GF-D8 (cell line): ENCODE results near the gene OLIG1.
A peak's percentile ranks its signal among the peaks of the same experiment; 100 is the strongest.

Source experiments
- DNase-seq: peaks from one replicate; lab custom pipeline; 2025; lab: John Stamatoyannopoulos, UW

The OLIG1 gene

DNA sequence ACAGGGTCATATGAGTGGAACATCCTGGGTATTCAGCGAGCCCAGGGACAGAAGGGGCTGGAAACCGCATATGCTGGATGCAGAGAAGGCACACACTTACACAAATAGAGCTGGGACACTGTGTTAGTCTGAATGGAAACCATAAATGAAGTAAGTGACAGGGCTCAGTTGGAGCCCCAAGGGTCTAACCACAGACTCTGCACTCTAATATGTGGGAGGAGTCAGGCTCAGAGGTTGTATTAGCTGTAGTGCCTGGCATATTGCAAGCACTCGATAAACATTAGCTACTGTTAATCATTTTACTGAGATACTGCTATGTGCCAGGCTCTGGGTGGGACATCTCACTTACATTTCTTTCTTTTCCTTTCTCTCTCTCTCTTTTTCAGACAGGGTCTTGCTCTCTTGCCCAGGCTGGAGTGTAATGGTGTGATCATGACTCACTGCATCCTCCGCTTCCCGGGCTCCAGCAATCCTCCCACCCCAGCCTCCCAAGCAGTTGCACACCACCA lies 6.5 kb upstream of the OLIG1 start:
- DNase-seq: no peak

GRCh38 chr21:33063907-33064622 lies 5.9 kb upstream of the OLIG1 start:
- no peak for DNase-seq

DNA sequence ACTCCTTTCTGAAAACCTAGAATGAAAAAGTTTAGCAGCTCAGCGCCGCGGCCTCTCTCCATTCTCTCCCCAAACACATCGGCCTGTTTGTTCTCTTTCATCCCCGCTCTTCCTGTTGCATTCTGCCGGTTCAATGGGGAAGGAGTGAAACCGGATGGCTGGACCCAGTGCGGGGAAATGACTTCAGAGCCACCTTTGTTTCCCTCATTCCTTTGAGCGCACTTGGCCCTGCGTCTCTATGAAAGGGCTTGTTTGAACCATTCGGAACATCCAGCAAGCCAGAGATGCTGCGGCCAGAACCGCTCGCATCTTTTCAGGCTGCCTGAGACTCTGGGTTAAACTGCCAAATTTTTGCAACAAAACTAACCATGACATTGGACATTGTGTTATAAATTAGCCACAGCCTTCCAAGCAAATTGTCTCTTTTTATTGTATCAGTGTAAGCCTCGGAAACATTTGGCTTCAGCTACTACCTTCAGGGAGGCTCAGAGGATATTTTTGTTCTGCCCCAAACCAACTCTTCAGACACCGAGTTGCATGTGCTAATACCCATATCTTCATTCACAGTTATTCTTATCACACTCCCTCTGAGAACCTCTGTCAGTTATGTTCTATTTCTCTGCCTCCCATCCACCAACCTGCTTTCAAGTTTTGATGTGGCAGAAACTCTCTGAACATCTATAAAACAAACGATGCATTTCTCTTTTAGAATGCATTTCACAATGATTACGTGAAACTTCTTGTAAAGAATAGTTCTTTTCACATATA lies 5.1 kb upstream of the OLIG1 start:
- DNase-seq: no peak

- no peak for DNase-seq
Measured at GRCh38 chr21:33067043-33067442, 2.9 kb upstream of the OLIG1 start.

- peak; percentile 93 for DNase-seq
Measured at GRCh38 chr21:33067457-33067856, 2.5 kb upstream of the OLIG1 start.

DNA sequence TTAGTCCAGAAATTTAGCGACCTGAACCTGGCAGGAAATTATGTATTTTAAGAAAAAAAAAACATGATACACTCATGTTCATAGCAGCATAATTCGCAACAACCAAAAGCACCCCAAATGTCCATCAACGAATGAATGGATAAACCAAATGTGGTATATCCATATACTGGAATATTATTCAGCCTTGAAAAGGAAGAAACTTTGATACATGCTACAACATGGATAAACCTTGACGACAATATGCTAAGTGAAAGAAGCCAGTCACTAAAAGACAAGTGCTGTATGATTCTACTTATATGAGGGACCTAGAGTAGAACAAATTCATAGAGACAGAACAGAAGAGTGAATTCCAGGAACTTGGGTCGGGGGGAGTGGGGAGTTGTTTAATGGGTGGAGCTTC lies 698 bp upstream of the OLIG1 start:
- no peak for DNase-seq

GRCh38 chr21:33069645-33069993 lies 322 bp upstream of the OLIG1 start:
- DNase-seq: no peak

GRCh38 chr21:33070744-33070997 lies 730 bp downstream of the OLIG1 start:
- DNase-seq: no peak

DNA sequence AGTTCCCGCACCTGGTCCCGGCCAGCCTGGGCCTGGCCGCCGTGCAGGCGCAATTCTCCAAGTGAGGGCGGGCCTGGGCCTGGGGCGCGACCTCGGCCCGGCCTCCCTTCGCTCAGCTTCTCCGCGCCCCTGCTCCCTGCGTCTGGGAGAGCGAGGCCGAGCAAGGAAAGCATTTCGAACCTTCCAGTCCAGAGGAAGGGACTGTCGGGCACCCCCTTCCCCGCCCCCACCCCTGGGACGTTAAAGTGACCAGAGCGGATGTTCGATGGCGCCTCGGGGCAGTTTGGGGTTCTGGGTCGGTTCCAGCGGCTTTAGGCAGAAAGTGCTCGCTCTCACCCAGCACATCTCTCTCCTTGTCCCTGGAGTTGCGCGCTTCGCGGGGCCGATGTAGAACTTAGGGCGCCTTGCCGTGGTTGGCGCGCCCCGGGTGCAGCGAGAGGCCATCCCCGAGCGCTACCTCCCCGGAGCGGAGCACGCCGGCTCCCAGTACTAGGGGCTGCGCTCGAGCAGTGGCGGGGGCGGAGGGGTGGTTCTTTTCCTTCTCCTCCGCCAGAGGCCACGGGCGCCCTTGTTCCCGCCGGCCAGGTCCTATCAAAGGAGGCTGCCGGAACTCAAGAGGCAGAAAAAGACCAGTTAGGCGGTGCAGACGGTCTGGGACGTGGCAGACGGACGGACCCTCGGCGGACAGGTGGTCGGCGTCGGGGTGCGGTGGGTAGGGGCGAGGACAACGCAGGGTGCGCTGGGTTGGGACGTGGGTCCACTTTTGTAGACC lies 1.2 kb downstream of the OLIG1 start:
- DNase-seq: peak; percentile 19

DNA sequence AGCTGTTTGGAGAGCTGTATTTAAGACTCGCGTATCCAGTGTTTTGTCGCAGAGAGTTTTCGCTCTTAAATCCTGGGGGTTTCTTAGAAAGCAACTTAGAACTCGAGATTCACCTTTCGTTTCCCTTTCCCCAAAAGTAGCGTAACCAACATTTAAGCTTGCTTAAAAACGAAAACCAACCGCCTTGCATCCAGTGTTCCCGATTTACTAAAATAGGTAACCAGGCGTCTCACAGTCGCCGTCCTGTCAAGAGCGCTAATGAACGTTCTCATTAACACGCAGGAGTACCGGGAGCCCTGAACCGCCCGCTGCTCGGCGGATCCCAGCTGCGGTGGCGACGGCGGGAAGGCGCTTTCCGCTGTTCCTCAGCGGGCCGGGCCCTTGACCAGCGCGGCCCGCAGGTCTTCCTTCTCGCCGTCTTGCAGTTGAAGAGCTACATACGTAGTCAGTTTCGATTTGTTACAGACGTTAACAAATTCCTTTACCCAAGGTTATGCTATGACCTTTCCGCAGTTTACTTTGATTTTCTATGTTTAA lies 1.9 kb downstream of the OLIG1 start:
- peak; percentile 16 for DNase-seq

GRCh38 chr21:33073636-33074035 lies 3.7 kb downstream of the OLIG1 start:
- DNase-seq: no peak

DNA sequence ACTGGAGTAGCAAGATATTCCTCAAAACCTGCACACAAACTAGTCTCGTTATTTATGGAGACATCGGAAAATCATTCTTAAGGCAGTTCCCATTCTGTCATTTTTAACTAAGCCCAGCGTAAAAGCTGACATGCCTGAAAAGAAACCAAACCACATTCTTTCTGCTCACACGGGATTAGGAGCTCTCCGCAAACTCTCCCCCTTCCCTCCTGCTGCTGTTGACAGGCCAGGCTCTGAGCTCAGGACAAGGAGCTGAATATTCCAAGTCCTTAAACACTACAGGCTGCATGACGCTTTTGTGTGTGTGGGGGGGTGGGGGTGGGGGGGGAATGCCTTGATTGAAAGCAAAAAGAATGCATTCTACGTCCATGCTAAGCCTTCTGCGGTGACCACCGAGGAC lies 5.2 kb downstream of the OLIG1 start:
- no peak for DNase-seq

- DNase-seq: no peak
Measured at GRCh38 chr21:33075596-33076195, 5.8 kb downstream of the OLIG1 start.

GRCh38 chr21:33076600-33077329 lies 6.8 kb downstream of the OLIG1 start:
- DNase-seq: no peak

DNA sequence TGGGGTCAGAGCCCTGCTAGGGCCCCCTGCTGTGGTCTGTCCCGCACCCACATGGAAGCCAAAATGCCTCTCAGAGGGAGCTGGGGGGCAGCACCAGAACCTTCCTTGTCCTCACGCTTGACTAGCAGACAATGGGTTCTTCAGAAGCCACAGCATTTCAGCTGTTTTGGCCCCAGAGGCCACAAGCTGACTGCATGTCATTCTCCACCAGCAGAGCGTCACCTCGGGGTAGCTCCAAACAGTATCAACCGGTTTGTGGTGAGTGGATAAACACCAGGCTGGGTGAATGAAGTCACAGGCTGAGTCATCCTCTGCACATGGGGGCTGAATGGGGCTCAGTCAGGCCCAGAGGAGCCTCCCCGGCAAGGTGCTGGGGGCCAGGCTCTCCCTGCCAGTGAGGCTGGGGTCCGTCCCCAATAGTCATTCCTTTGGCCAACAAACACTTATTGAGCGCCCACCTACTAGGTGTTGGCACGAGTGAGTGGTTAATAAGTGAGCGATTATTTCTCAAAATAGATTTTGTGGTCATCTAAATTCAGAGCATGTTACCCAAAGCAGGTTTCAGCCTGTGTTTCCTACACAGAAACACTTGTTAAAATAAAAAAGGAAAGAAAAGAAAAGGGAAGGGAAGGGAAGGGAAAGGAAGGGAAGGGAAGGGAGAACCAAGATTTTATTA lies 9.1 kb downstream of the OLIG1 start:
- peak; percentile 49 for DNase-seq

GRCh38 chr21:33080376-33080775 lies 10.4 kb downstream of the OLIG1 start:
- no peak for DNase-seq

- no peak for DNase-seq
Measured at GRCh38 chr21:33080776-33081175, 10.8 kb downstream of the OLIG1 start.

- DNase-seq: no peak
Measured at GRCh38 chr21:33088384-33088783, 18.4 kb downstream of the OLIG1 start.

- DNase-seq: peak; percentile 28
Measured at GRCh38 chr21:33089395-33090119, 19.6 kb downstream of the OLIG1 start.

DNA sequence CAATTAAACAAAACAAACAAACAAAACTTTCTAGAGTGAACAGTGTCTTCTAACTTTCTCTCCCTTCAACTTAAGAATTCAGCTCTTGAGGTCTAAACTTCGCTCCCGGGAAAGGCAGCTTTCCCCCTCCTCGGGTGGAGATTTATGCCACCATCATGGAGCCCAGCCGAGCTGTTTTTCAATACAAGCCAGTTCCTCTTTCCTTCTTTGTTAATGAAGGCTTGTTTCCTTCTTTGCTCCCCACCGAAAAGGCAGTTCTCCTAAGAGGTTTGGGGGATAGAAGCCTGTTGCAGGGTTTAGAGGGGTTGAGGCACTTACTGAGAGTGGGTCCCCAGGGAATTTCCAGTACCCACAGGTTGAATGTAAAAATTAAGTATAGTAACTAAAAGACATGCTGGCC lies 26.5 kb downstream of the OLIG1 start:
- DNase-seq: no peak
